GM18870 (cell line): ENCODE measurements around the gene PLXDC1.

Experiments used
- ATAC-seq: cut with Tn5 transposase; IDR thresholded peaks from one replicate; pipeline ENCODE4 v1.9.1; 2021; ENCODE audit warnings: moderate library complexity; ENCODE audit not compliant: unreplicated experiment

PLXDC1 gene

DNA sequence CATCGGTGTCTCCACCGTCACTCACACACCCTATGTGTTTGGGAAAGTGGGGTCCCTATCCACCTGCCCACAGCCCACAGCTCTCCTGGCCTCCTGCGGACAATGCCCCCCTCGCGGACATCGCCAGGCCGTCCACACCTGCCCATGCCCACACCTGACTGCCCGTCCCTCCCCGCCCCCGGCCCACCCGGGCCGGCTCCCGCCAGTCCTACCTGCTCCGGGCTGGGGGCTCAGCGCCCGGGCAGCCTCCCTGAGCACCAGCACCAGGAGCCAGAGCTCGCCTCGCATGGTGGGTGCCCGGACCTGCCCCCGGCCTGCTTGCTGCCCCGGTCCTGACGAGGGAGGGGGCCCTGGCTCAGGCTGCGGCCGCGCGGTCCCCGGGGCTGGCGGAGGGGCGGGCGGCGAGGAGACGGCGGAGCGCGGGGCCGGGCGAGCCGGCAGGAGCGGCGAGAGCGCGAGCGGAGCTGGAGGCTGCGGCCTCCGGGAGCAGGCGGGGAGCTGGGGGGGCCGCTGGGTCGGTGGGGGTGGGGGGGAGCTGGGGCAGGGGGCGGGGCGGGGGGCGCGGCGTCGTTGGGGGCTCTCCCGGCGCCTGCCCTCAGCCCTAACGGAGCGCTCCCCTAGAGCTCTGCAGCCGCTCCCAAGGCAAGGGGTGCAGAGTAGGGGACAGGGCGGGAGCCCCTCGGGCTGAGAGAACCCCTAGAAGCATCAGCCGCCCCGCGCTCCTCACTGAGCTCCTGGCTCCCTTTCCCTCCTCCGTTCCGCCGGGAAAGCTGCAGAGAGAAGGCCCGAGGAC is at the start of gene PLXDC1:
TSS of gene PLXDC1 (minus strand) at position 488 of the 793 bp plus-strand sequence. CDS start at position 288, 200 bp downstream.
- no peak for ATAC-seq

DNA sequence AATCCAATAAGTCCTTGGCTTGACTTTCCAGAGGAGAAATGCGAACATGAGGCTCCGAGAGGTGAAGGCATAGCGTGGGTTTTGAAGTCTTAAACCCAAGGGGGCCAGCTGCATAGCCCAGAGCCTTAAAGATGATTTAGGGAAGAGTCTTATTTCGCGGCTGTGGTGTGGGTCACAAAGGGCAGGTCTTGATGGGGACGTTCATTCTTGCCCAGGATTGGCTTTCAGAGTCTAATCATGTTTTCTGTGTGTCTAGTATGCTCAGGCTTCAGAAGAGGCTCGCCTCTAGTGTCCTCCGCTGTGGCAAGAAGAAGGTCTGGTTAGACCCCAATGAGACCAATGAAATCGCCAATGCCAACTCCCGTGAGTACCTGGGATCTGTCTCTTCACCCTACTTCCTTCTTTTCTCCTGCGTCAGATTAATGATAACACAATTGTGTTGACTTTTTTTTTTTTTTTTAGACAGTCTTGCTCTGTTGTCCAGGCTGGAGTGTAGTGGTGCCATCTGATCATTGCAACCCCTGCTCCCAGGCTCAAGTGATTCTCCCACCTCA is 49.6 kb upstream of the PLXDC1 start:
- ATAC-seq = no peak

GRCh38 chr17:39200070-39200879 is 48.8 kb upstream of the PLXDC1 start, which contains the start of gene RPL19:
RPL19 (plus strand) TSS chr17:39200283; CDS start chr17:39200345, 62 bp downstream.
- peak; percentile 30 for ATAC-seq

- ATAC-seq = peak; percentile 77
Observed at GRCh38 chr17:39199820-39200069, 48.3 kb upstream of the PLXDC1 start.

- no peak for ATAC-seq
Observed at GRCh38 chr17:39198186-39198566, 46.7 kb upstream of the PLXDC1 start.

- ATAC-seq = no peak
Observed at GRCh38 chr17:39197380-39198185, 46.1 kb upstream of the PLXDC1 start, which contains the start of gene CACNB1. CACNB1 (minus strand) TSS chr17:39197669; CDS start chr17:39197495, 174 bp downstream.

- ATAC-seq = no peak
Observed at GRCh38 chr17:39196808-39197291, 45.4 kb upstream of the PLXDC1 start.

DNA sequence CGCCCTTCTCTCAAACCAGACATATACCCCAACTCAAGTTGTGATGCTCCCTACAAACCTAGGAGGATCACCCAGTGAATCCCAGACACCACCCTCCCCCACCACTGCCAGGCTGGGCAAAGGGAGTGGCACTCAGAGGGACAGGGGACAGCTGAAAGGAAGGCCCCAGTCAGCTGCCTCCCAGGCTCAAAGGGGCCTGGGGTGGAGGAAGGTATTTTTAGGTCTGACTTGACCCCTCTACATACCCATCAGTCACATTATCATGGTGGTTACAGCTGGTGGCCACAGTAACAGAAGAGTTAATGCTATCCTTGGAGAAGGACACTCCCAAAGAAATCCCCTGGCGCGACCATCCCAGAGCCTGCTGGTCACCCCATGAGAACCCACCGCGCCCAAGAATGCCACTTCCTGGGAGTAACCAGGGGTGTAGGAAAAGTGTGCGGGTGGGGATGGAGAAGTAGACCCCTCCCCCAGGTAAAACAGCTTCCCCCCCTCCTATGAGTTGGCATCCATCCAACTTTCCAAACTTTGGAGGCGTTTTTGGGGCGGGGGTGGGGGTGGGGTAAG is 44.9 kb upstream of the PLXDC1 start:
- ATAC-seq = no peak

DNA sequence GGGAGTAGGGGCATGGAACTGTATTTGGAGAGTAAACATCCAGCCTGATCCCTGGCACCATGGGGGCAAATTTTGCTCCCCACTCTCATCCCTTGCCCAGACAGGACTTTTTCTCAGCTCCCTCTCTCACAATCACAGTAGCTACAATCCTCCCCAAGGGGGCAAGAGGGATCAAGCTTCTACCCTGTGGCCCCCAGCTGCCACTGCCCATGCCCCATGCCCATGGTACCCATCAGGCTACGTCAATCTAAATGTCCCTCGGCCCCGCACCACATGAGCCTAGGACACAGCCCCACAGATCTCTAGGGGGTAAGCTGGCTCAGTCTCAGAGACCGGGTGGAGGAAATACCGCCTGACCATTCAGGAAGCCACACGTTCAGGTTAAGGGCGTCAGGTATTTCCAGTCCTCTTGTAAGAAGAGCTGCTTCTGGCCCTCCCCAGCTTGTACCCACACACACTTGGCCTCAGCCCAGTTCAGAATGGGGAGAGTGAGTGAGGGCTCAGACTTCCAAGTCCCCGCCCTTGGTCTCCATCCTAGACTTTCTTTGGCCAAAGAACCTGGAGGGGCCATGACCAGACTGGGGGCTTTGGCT is 44.2 kb upstream of the PLXDC1 start:
- no peak for ATAC-seq

GRCh38 chr17:39194985-39195524 is 43.6 kb upstream of the PLXDC1 start:
- no peak for ATAC-seq

GRCh38 chr17:39194089-39194984 is 42.9 kb upstream of the PLXDC1 start:
- no peak for ATAC-seq

- ATAC-seq = no peak
Observed at GRCh38 chr17:39193346-39193745, 41.9 kb upstream of the PLXDC1 start.

- ATAC-seq = no peak
Observed at GRCh38 chr17:39192901-39193300, 41.5 kb upstream of the PLXDC1 start.

DNA sequence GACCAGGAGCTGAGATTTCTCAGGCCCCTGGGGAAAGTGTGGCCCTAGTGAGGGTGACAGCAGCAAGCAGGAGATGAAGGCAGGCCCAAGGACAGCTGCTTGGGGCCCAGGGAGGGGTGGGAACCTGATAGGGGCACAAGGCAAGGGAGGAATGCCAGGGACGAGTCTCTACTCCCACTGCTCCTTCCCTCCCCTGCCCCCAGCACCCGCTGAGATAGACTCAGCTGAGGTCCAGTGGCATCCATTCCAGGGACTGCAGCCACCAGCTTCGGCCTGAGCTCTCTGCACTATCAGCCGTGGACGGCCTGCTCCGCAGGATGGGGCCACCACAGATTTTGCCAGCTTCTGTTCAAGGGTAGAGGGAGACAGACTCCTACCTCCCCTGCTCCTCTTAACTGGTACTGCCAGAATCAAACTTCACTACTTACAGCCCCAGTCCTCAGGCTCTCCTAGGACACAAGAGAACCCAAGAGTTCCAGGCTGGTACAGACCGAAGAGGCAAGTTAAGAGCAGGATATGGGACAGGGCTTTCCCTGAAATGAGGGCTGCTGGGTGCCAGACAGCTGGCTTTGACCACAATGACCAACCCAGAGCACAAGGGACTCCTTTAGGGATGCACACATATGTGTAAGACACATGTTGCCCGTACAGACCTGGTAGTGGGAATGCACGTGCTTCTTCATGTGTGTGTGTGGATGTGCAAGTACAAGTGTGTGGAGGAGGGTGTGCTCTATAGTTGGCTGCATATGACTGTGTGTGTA is 40.5 kb upstream of the PLXDC1 start:
- no peak for ATAC-seq

- ATAC-seq = no peak
Observed at GRCh38 chr17:39187152-39187830, 35.9 kb upstream of the PLXDC1 start.

GRCh38 chr17:39186481-39187002 is 35.1 kb upstream of the PLXDC1 start:
- no peak for ATAC-seq

DNA sequence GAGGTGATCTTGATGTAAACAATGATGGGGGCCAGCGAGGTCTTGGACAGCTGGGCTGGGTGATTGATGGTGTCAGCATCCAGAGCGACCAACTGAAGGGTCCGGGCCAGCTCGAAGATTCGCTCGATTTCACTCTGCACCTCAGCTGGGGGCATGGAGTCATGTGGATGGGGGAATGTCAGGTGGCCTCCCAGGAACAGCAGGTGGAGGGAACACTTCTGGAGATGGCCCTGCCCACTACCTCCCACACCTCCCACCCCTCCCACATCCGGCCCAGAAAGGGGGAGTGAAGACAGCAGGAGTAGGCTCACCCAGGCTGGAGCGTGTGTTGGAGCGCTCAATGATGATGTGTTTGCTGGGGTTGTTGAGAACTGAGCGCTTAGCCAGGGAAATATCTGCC is 32.3 kb upstream of the PLXDC1 start:
- ATAC-seq = no peak
